HG03565 (cell line): ENCODE measurements around the gene TSEN15.
"Not testable (repeated sequence)": the region's sequence is repeated elsewhere in the genome, so short reads cannot be mapped to it uniquely, and the experiment has no call there.

Source experiments
- ATAC-seq: cut with Tn5 transposase; IDR thresholded peaks from one replicate; pipeline ENCODE4 v1.9.1; 2021; ENCODE audit warnings: mild to moderate bottlenecking, moderate library complexity; ENCODE audit not compliant: unreplicated experiment

Gene TSEN15

DNA sequence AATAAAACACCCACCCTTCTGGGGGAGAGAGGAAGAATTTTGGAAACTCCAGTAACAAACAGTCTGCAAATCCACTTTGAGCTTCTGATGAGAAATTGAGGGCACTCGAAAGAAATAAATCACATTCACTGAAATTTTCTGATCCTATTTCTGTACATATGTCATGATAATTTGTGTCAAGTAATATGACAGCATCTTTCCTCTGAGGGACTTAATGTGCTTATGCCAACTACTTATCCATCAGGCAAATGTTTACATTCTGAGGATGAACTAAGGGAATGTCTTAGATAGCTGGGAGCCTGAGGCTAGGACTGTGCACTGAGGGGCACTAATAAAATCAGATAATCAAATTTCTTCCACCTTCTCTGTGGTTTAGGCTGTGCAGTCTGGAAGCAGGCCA is 44.5 kb downstream of the TSEN15 start:
- no peak for ATAC-seq

DNA sequence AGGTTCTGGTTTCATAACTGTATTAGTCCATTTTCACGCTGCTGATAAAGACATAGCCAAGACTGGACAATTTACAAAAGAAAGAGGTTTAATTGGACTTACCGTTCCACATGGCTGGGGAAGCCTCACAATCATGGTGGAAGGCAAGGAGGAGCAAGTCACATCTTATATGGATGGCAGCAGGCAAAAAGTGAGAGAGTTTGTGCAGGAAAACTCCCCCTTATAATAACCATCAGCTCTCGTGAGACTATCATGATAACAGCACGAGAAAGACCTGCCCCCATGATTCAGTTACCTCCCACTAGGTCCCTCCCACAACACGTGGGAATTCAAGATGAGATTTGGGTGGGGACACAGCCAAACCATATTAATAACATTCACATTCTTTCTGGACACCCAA is 45.0 kb downstream of the TSEN15 start:
- not testable (repeated sequence) for ATAC-seq

DNA sequence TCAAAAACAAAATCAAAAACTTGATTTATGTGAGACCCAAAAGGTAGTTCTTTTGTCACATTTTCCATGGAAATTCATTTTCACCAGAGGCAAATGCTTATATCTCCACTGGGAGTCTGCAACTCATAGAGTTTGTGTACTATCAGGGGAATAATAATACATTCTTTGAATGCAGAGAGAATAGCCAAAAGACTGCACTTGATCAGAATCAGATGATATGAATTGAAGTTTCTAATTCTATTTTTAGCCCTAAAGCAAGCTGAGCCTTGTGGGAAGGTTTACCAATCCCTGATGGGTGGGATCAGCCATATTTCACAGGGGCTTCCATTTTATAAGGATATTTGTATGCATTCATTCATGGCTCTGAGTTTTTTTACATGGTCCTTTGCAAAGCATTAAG is 49.6 kb downstream of the TSEN15 start:
- ATAC-seq, result no peak

DNA sequence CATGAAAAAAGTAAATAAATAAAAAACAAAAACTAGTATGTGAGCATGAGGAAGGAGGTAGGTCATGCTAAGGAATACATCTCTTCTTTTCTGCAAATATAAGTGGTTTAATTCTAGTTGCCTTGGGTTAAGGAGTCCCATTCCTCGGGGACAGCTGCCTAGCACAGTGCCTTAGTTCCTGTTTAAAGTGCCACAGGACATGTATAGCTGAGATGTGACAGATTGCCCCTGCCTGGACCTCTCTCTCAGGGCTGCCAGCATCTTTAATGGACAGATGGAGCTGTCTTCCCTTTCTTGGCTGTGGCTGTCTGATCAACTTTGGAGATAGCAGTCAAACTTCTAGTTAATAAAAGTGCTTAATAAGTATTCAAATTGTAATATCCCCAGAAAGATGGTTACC is 50.0 kb downstream of the TSEN15 start:
- ATAC-seq, result no peak

DNA sequence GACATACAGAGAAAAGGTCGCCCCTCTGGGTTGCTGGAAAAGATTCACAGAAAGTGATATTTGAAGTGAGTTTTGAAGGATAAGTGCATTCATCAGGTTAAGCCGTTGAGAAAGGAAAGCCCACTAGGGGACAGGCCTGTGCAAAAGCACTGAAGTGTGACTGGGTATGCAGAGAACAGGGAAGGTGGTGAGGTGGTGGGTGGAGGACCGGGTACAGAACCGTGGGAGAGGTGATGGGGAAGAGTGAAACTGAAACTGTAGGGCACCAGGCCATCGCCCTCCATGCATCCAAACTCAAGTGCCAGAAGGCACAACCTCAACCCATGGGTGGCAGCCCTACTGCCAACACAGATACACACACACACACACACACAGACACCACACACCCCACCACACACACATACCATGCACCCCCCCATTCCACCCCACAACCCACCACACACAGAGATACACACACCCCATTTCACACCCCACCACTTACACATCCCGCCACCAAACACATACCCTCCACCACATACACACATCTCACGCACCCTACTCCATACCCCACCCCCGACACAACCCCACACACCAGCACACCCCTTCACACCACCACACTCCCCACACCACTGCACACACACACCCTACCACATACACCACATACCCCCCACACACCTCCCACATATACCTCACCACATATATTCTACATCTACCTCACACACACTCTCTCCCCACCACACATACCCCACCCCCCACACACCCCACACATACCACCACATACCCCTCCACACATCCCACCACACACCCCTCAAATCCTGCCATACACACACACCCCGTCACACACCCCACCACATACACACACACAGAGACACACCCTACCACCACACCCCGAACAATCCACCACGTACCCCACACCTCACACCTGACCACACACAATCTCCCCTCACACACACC is 59.0 kb downstream of the TSEN15 start:
- no peak for ATAC-seq

DNA sequence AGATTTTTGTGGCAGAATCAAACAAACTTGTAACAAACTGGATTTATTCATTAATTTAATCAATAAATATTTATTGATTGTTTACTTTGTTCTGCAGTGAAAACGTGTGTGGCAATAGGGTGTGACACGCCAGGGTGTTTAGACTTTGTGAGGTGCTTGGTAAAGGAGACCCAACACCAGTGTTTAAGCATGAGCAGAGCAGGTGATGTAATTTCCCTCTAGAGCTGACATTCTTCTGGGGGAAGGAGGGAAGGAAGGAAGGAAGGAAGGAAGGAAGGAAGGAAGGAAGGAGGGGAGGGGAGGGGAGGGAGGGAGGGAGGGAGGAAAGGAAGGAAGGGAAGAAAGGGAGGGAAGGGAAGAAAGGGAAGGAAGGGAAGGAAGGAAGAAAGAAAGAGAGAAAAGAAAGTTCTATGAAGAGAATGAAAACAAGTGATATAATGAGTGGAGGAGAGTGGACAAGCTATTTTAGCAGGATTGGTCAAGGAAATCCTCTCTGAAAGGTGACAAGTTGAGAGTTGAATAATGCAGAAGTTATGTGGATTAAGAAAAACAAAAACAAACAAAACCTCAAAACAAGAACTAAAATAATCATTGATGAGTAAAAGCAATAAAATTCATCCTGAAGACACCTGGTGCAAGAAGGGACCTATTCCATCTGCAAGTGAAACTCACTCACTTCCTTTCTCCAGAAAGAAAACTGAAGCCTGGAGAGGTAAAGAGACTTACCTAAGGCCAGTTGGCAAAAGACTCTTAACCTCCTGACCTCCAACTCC is 60.8 kb downstream of the TSEN15 start:
- ATAC-seq, result no peak

DNA sequence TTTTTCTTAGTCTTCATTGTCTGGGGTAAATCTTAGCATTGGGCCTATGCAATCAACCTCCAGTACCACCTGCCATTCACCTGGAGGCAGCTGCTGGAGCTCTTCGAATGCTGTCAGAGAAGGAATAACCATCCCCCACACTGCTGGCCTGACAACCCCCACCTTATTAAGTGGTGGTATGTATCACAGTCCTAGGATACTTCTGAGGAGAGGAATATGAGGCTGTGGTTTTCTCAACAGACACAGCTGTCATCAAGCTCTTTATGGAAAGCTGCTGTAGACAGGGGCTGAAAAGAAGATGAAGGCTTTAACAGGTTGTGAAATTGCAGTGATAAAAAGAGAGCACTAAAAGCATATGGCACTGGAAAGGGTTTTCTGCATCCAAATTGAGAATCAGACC is 61.7 kb downstream of the TSEN15 start:
- no peak for ATAC-seq

DNA sequence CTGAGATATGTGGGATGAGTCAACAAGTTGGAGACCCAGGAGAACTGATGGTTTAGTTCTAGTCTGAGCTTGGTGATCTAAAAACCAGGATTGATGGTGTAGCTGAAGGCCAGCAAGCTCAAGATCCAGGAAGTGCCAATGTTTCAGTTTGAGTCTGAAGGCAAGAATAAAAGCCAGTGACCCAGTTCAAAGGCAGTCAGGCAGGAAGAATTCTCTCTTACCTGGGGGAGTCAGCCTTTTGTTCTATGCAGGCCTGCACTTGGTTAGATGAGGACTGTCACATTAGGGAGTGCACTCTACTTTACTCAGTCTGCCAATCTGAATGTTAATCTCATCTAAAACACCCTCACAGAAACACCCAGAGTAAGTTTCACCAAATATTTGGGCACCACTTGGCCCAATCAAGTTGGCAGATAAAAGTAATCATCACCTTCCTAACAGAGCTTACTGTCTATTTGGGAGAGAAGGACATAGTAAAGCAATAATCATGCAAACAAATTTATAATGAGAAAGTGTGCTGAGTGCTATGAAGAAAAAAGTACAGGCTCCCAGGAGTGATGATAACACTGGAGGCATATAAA is 63.4 kb downstream of the TSEN15 start:
- ATAC-seq, result no peak

DNA sequence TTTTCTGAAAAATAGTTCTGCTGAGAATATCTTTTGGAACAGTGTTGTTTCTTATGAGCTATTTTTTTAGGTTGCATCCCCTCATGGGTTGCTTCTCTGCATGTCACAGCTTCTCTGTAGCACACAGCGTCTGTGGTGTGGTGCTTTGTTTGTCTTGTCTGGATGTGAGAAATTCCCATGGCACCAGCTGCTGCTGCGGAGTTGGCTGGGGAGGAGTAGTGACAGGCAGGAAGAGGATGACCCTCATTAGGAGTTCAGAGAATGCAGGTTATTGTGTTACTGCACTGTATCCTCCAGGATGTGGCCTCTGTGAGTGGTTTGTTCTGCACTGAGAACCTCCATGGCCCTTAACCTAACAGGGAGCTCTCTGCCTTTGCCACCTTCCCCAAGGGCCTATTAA is 64.8 kb downstream of the TSEN15 start:
- no peak for ATAC-seq

DNA sequence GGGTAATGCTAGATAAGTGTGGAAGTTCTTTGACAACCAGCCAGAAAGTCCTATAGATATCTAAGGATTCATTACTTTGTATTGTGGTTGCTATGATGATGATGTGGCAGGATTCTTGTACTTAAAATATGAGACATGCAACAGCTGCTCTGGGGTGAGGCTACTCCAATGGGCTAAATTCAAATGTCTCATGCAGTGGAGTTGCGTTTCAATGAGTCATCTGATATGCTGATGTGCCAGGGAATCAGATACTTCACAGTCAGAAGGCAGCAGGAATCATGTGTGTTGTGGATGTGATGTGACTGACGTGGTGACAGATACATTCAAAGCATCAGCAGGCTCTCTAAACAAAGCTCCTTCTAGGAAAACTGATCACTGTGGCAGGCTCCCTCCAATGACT is 66.5 kb downstream of the TSEN15 start:
- no peak for ATAC-seq
